ENCODE measurements around the gene EGFL7. TPM values are rescaled to one million over a fixed set of nuclear protein-coding genes. Genes with fewer than 3 reads are reported as not detected.
A peak's percentile ranks its signal among the peaks of the same experiment; 100 is the strongest.

The EGFL7 gene
- total and polyA plus RNA-seq, 2 of the 8 experiments (the other 6 are each of a cell fraction or from before 2014, with no cell fraction given): 37.8 to 53.4 TPM

DNA sequence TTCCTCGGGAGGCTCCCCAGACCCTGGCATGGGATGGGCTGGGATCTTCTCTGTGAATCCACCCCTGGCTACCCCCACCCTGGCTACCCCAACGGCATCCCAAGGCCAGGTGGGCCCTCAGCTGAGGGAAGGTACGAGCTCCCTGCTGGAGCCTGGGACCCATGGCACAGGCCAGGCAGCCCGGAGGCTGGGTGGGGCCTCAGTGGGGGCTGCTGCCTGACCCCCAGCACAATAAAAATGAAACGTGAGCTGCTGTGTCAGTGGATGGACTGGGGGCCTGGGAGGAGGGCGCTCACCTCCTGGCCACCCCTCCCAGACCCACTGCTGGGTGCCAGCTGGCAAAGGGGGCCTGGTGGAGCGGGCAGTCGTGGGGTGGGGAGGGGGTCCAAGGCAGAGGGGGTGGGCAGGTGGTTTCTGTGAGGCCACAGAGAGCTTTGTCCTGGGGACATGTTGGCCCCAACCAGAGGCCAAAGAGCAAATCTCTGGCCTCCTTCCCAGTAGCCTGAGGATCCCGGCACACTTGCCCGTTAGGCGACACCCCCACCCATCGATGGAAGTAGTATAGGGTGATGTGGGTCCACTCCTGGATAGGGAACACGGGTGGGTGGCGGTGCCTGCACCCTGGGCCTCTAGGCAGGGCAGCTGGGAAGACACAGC, 9.8 kb downstream of the EGFL7 start:
- H3K27ac ChIP-seq (ENCODE audit: low read depth, low read length): no peak overlapping the region
- H2AK5ac ChIP-seq (ENCODE audit: low read depth, low read length): no peak overlapping the region
- 91% methylated on average over 11 of the region's 14 CpGs; no CpG with 5 or more reads in 1 of the 2 experiments for WGBS, 2 experiments (ENCODE audit: extremely low coverage in 1 of 2, insufficient coverage in 1 of 2, insufficient read length in 1 of 2, insufficient replicate concordance in 2 of 2, low coverage in 1 of 2, low lambda C conversion rate in 2 of 2, missing lambda C conversion rate in 1 of 2)
- H3K79me1 ChIP-seq (ENCODE audit: low read depth, low read length): no peaks in the 10 kb centered on the region
- CTCF ChIA-PET (ENCODE audit: partially characterized antibody): interaction anchor here (0.7 to 6.5 kb wide), 34 partner anchors 8 to 349 kb away, joined by 3 to 125 read pairs (median 6); partner anchors contain the start of genes AGPAT2, EGFL7 and LCN8
- H3K18ac ChIP-seq (ENCODE audit: extremely low read depth, low read length): no peak overlapping the region
- no peaks in the 10 kb centered on the region; a peak in 2 of 8 replicates for H3K36me3 ChIP-seq (ENCODE audit: control insufficient read depth in 2 of 4, insufficient read depth in 4 of 4, low read length in 3 of 4)
- H4K20me1 ChIP-seq (replicated peaks in 1 of 2; ENCODE audit: control insufficient read depth in 1 of 2, insufficient read depth in 2 of 2, low read length in 2 of 2): peaks cover 0 to 9% of the 10 kb centered on the region in 2 experiments
- no peaks in the 10 kb centered on the region for H3K23me2 ChIP-seq (ENCODE audit: low read depth, low read length)
- no peaks in the 10 kb centered on the region for H3K27me3 ChIP-seq (replicated peaks in 1 of 4; ENCODE audit: control insufficient read depth in 3 of 4, extremely low read depth in 1 of 4, insufficient read depth in 3 of 4, low read length in 3 of 4)
- H2BK15ac ChIP-seq (ENCODE audit: low read length): no peak overlapping the region
- H3K14ac ChIP-seq (ENCODE audit: insufficient read length): no peak overlapping the region
- no peak overlapping the region for H2BK120ac ChIP-seq (replicated peaks; ENCODE audit: low read depth, low read length)
- peaks cover 0 to 4% (median 0%) of the 10 kb centered on the region in 4 experiments; a peak in 1 of 7 replicates for H3K4me1 ChIP-seq (replicated peaks in 1 of 4; ENCODE audit: control insufficient read depth in 3 of 4, insufficient read depth in 4 of 4, low read length in 3 of 4)
- H3K56ac ChIP-seq (replicated peaks; ENCODE audit: insufficient read length, low read depth, low read length): no peak overlapping the region
- H3K79me2 ChIP-seq (ENCODE audit: control insufficient read depth in 1 of 2, insufficient read depth in 2 of 2, low read length in 2 of 2): no peaks in the 10 kb centered on the region
- DNase-seq (ENCODE audit: low read depth in 1 of 2, low spot score in 2 of 2) (no peak), FAIRE-seq (no peak)
- H3K23ac ChIP-seq (ENCODE audit: insufficient read length): no peak overlapping the region
- H4K5ac ChIP-seq (ENCODE audit: insufficient read length, low read depth, low read length): no peak overlapping the region
- TF ChIP-seq HDAC2 (IDR thresholded peaks at IDR 0.05; ENCODE audit: borderline replicate concordance in 1 of 2, low read depth in 2 of 2, low read length in 2 of 2) (no peak), HDAC6 (IDR thresholded peaks at IDR 0.05; ENCODE audit: low read depth, low read length) (no peak)
- peak overlapping the region; percentile 51; the same call in 1 of the 2 replicates for H4K8ac ChIP-seq (ENCODE audit: extremely low read depth, insufficient read depth, low read length)
- H2BK5ac ChIP-seq (ENCODE audit: low read depth, low read length): no peak overlapping the region
- no peak overlapping the region for H2BK12ac ChIP-seq (ENCODE audit: low read depth, low read length)
- H3K4me2 ChIP-seq (ENCODE audit: insufficient read depth in 1 of 2, low read depth in 2 of 2, low read length in 2 of 2): no peak overlapping the region
- no peak overlapping the region for H3K4ac ChIP-seq (replicated peaks; ENCODE audit: insufficient read length, low read depth, low read length)
- H3K9me3 ChIP-seq (ENCODE audit: insufficient read depth in 2 of 2, low read depth in 1 of 2, low read length in 1 of 2): no peaks in the 10 kb centered on the region
- H2BK20ac ChIP-seq (ENCODE audit: low read length): no peak overlapping the region
- no peak overlapping the region for H2AFZ ChIP-seq (ENCODE audit: low read length)
- no peak overlapping the region for H3K9ac ChIP-seq (replicated peaks in 1 of 4; ENCODE audit: extremely low read depth in 1 of 4, low read depth in 3 of 4, low read length in 3 of 4)
- no peak overlapping the region for H3K4me3 ChIP-seq (ENCODE audit: extremely low read depth in 1 of 4, insufficient read depth in 2 of 4, low read depth in 3 of 4, low read length in 4 of 4)
- POLR2A ChIA-PET (ENCODE audit: partially characterized antibody): interaction anchor here (0.9 to 3.2 kb wide), 8 partner anchors 8 to 100 kb away, joined by 3 to 15 read pairs (median 4); partner anchors contain the start of gene EGFL7
- H4K91ac ChIP-seq (replicated peaks; ENCODE audit: insufficient read length, low read length): no peak overlapping the region
